ENCODE measurements around the gene PAXIP1.

The PAXIP1 gene

GRCh38 chr7:154990964-154991540 lies 11.9 kb downstream of the PAXIP1 start:
- no peak for DNase-seq

GRCh38 chr7:154987571-154987970 lies 15.4 kb downstream of the PAXIP1 start:
- DNase-seq = no peak

GRCh38 chr7:154986200-154986945 lies 16.6 kb downstream of the PAXIP1 start:
- DNase-seq = no peak

- no peak for DNase-seq
Observed at GRCh38 chr7:154985230-154985629, 17.7 kb downstream of the PAXIP1 start.

- DNase-seq = no peak
Observed at GRCh38 chr7:154984601-154985188, 18.2 kb downstream of the PAXIP1 start.

GRCh38 chr7:154978017-154978416 lies 24.9 kb downstream of the PAXIP1 start:
- no peak for DNase-seq

GRCh38 chr7:154977250-154977649 lies 25.7 kb downstream of the PAXIP1 start:
- no peak for DNase-seq

- no peak for DNase-seq
Observed at GRCh38 chr7:154976844-154977243, 26.1 kb downstream of the PAXIP1 start.

- no peak for DNase-seq
Observed at GRCh38 chr7:154975984-154976383, 26.9 kb downstream of the PAXIP1 start.

- no peak for DNase-seq
Observed at GRCh38 chr7:154973381-154973780, 29.5 kb downstream of the PAXIP1 start.

GRCh38 chr7:154968336-154969001 lies 34.5 kb downstream of the PAXIP1 start:
- DNase-seq = no peak

GRCh38 chr7:154967401-154967955 lies 35.4 kb downstream of the PAXIP1 start:
- DNase-seq = no peak

- no peak for DNase-seq
Observed at GRCh38 chr7:154965014-154965413, 37.9 kb downstream of the PAXIP1 start.

GRCh38 chr7:154960063-154960790 lies 42.7 kb downstream of the PAXIP1 start:
- no peak for DNase-seq

- no peak for DNase-seq
Observed at GRCh38 chr7:154956427-154956826, 46.5 kb downstream of the PAXIP1 start.

- DNase-seq = peak; percentile 57
Observed at GRCh38 chr7:154953006-154953684, 49.8 kb downstream of the PAXIP1 start.

- DNase-seq = no peak
Observed at GRCh38 chr7:154950960-154951359, 52.0 kb downstream of the PAXIP1 start.

GRCh38 chr7:154947604-154948003 lies 55.3 kb downstream of the PAXIP1 start:
- no peak for DNase-seq

- DNase-seq = no peak
Observed at GRCh38 chr7:154946166-154946565, 56.8 kb downstream of the PAXIP1 start.

GRCh38 chr7:154943906-154944305 lies 59.0 kb downstream of the PAXIP1 start:
- no peak for DNase-seq

GRCh38 chr7:154942691-154943090 lies 60.2 kb downstream of the PAXIP1 start:
- DNase-seq = no peak

- no peak for DNase-seq
Observed at GRCh38 chr7:154937837-154938236, 65.1 kb downstream of the PAXIP1 start.
